ENCODE measurements around the gene PLEKHA4. TPM values are rescaled to one million over a fixed set of nuclear protein-coding genes. Genes with fewer than 3 reads are reported as not detected.

PLEKHA4 gene
- total and polyA plus RNA-seq, 2 of the 13 experiments (the other 11 are each of a cell fraction or from before 2014, with no cell fraction given), result 4.8 to 6.0 TPM

- peak; percentile 79 for TF ChIP-seq ZNF407 (CRISPR knock-in tag; IDR thresholded peaks at IDR 0.05; ENCODE audit: not compliant biosample characterization)
- TF ChIP-seq ZNF414 (CRISPR knock-in tag; IDR thresholded peaks at IDR 0.05), result peak; percentile 50; the same call in 1 of the 2 replicates
- 0 out of 2 replicates have a peak, but pooled peaks have one; percentile 2 for TF ChIP-seq SRF (IDR thresholded peaks at IDR 0.05; ENCODE audit: low read depth, low read length)
- TF ChIP-seq ZSCAN31 (CRISPR knock-in tag; IDR thresholded peaks at IDR 0.05; ENCODE audit: low read depth), result no peak
- TF ChIP-seq KDM2A (CRISPR knock-in tag; IDR thresholded peaks at IDR 0.05; ENCODE audit: borderline replicate concordance, low read depth), result peak; percentile 70; the same call in 1 of the 2 replicates
- TF ChIP-seq ZNF124 (CRISPR knock-in tag; IDR thresholded peaks at IDR 0.05), result peak; percentile 62; the same call in 1 of the 2 replicates
- no peak for TF ChIP-seq HNRNPK (IDR thresholded peaks at IDR 0.05; ENCODE audit: low read depth, low read length, poor library complexity, severe bottlenecking)
- TF ChIP-seq ZNF83 (CRISPR knock-in tag; IDR thresholded peaks at IDR 0.05; ENCODE audit: borderline replicate concordance), result peak; percentile 74; the same call in 1 of the 2 replicates
- TF ChIP-seq ZNF264 (CRISPR knock-in tag; IDR thresholded peaks at IDR 0.05), result no peak
- peak; percentile 69; the same call in 1 of the 2 replicates for TF ChIP-seq FOXA3 (CRISPR knock-in tag; IDR thresholded peaks at IDR 0.05)
- TF ChIP-seq POLR2AphosphoS5 (IDR thresholded peaks at IDR 0.05; ENCODE audit: low read depth, low read length), result peak; percentile 98
- peak; percentile 93 for TF ChIP-seq CREM (IDR thresholded peaks at IDR 0.05)
- TF ChIP-seq CREM (CRISPR knock-in tag; IDR thresholded peaks at IDR 0.05), result peak; percentile 20; the same call in 1 of the 2 replicates
- TF ChIP-seq TEAD2 (CRISPR knock-in tag; IDR thresholded peaks at IDR 0.05), result no peak
- peak; percentile 92 for TF ChIP-seq SALL1 (CRISPR knock-in tag; IDR thresholded peaks at IDR 0.05)
- peak; percentile 77 for TF ChIP-seq IKZF4 (CRISPR knock-in tag; IDR thresholded peaks at IDR 0.05; ENCODE audit: borderline replicate concordance, low read depth, not compliant biosample characterization)
- TF ChIP-seq THAP9 (CRISPR knock-in tag; IDR thresholded peaks at IDR 0.05; ENCODE audit: borderline replicate concordance), result peak; percentile 72; the same call in 1 of the 2 replicates
These were observed 3.9 kb upstream of the PLEKHA4 start, which contains the start of gene PPP1R15A (continued) for GRCh38 chr19:48872182-48872883.
